Measurements from ENCODE around the gene SHROOM2. TPM values are rescaled to one million over a fixed set of nuclear protein-coding genes. Genes with fewer than 3 reads are reported as not detected.

The SHROOM2 gene
- total RNA-seq, 1 experiment from 2014 or later = 13.9 TPM

- no peak overlapping the region for H3K27ac ChIP-seq (ENCODE audit: insufficient read length, low read depth, low read length)
- Mint-ChIP-seq H3K4me3 (no peak overlapping the region), H3K9me3 (peaks cover 19 to 33% of the 10 kb centered on the region in 2 experiments), H3K4me1 (peaks cover 17 to 29% of the 10 kb centered on the region in 2 experiments), H3K36me3 (ENCODE audit: insufficient read depth in 1 of 3, low read depth in 3 of 3) (peaks cover 10 to 16% (median 13%) of the 10 kb centered on the region in 3 experiments), H3K27ac (0 out of 7 replicates have a peak overlapping the region, but pooled peaks of 1 of the 3 experiments have one; percentile 17), H3K27me3 (ENCODE audit: low read depth) (no peaks in the 10 kb centered on the region; the same call in 1 of the 2 replicates)
- no peaks in the 10 kb centered on the region for H4K20me1 ChIP-seq (ENCODE audit: control insufficient read depth, insufficient read depth, insufficient read length)
- H2BK5ac ChIP-seq (ENCODE audit: insufficient read length, low read length) = no peak overlapping the region
- H2BK12ac ChIP-seq (ENCODE audit: insufficient read length, low read depth, low read length) = no peak overlapping the region
- no peaks in the 10 kb centered on the region for H3K23me2 ChIP-seq (ENCODE audit: insufficient read length, low read depth, low read length, poor library complexity, severe bottlenecking)
- H3K27me3 ChIP-seq (ENCODE audit: insufficient read depth, low read length) = no peaks in the 10 kb centered on the region
- no peaks in the 10 kb centered on the region for H3K9me3 ChIP-seq (ENCODE audit: control insufficient read depth, low read depth, low read length)
- no peak overlapping the region for H3K4ac ChIP-seq (ENCODE audit: low read depth, low read length)
- no peak overlapping the region for H2AK5ac ChIP-seq (ENCODE audit: insufficient read length, low read length)
- H4K91ac ChIP-seq (ENCODE audit: insufficient read length, low read depth, low read length) = no peak overlapping the region
- H2BK120ac ChIP-seq (ENCODE audit: low read depth, low read length, poor library complexity, severe bottlenecking) = no peak overlapping the region
- no peak overlapping the region for H3K14ac ChIP-seq (ENCODE audit: insufficient read depth, low read length)
- H3K23ac ChIP-seq (ENCODE audit: insufficient read length, low read depth, low read length) = no peak overlapping the region
- no peak overlapping the region for H4K8ac ChIP-seq (replicated peaks; ENCODE audit: insufficient read length, low read depth, low read length)
- 100% methylated on average over 2 of the region's 4 CpGs for WGBS (ENCODE audit: extremely low coverage, insufficient read length, low lambda C conversion rate)
- DNase-seq = no peak
- H2AFZ ChIP-seq (ENCODE audit: low read length) = no peak overlapping the region
- no peak overlapping the region for H3K56ac ChIP-seq (ENCODE audit: insufficient read length, low read depth, low read length)
- no peak overlapping the region for H2BK15ac ChIP-seq (ENCODE audit: low read depth, low read length)
- H3K4me1 ChIP-seq (ENCODE audit: insufficient read depth, low read length) = no peaks in the 10 kb centered on the region
- no peaks in the 10 kb centered on the region; the same call in 1 of the 2 replicates for H3K79me2 ChIP-seq (ENCODE audit: insufficient read depth, low read length)
- H3K9ac ChIP-seq (ENCODE audit: extremely low read depth, insufficient read length, low read length) = no peak overlapping the region
- no peaks in the 10 kb centered on the region for H3K79me1 ChIP-seq (ENCODE audit: insufficient read depth, low read depth, low read length, poor library complexity, severe bottlenecking)
- H3K18ac ChIP-seq (ENCODE audit: insufficient read length, low read depth, low read length) = no peak overlapping the region
- H2BK20ac ChIP-seq (ENCODE audit: low read depth, low read length, poor library complexity, severe bottlenecking) = no peak overlapping the region
- no peak overlapping the region for H4K5ac ChIP-seq (ENCODE audit: insufficient read length, low read depth, low read length)
- no peak overlapping the region for H3K4me2 ChIP-seq (ENCODE audit: insufficient read depth, insufficient read length, low read length)
- H3T11ph ChIP-seq (ENCODE audit: low read length) = no peak overlapping the region
- TF ChIP-seq CTCF (conservative IDR thresholded peaks at IDR 0.05) = no peak
Measured at GRCh38 chrX:9876201-9876600, 90.0 kb downstream of the SHROOM2 start.
